HepG2 (cell line): ENCODE data around the gene KDM2B. TPM values are rescaled to one million over a fixed set of nuclear protein-coding genes. Genes with fewer than 3 reads are reported as not detected.

Experiments used
- ARNT2 ChIP-seq: sonication (generic); formaldehyde crosslinking; IDR thresholded peaks from 2 replicates; pipeline ENCODE4 v1.8.0; 2022; ENCODE audit warnings: mild to moderate bottlenecking, low read depth, missing genetic modification reagents, moderate library complexity
- ATAD3A ChIP-seq: sonication (generic); formaldehyde crosslinking; IDR thresholded peaks from 2 replicates; pipeline ENCODE4 v1.4.0; 2020; ENCODE audit warnings: missing genetic modification reagents
- BORCS8-MEF2B ChIP-seq: sonication (generic); formaldehyde crosslinking; IDR thresholded peaks from 2 replicates; pipeline ENCODE4 v1.8.0; 2022; ENCODE audit warnings: mild to moderate bottlenecking, missing genetic modification reagents
- GATAD1 ChIP-seq: IDR thresholded peaks from 2 replicates; pipeline ENCODE4 v1.6.1; 2016; ENCODE audit warnings: missing genetic modification reagents, missing compliant biosample characterization
- HDAC2 ChIP-seq: sonication (generic); formaldehyde crosslinking; IDR thresholded peaks from 2 replicates; pipeline ENCODE4 v1.4.0; 2020; ENCODE audit warnings: missing genetic modification reagents
- KDM5B ChIP-seq: sonication (generic); formaldehyde crosslinking; IDR thresholded peaks from 2 replicates; pipeline ENCODE4 v1.4.0; 2020; ENCODE audit warnings: missing genetic modification reagents, mild to moderate bottlenecking, borderline replicate concordance
- MAZ ChIP-seq, 2 experiments: sonication (generic) in 1 of 2; formaldehyde crosslinking in 1 of 2; IDR thresholded peaks; 2 replicates each; pipeline versions ENCODE4 v1.5.0 to v1.6.1; 2012 to 2020; ENCODE audit warnings: low read depth in 2 of 2, mild to moderate bottlenecking in 2 of 2, borderline replicate concordance in 1 of 2, improper control_type of control experiment in 1 of 2, low read length in 1 of 2, missing genetic modification reagents in 1 of 2, moderate library complexity in 1 of 2
- MXI1 ChIP-seq: IDR thresholded peaks from 3 replicates; pipeline ENCODE4 v1.6.1; 2012; ENCODE audit warnings: low read depth, low read length, inconsistent platforms, borderline replicate concordance
- RAD51 ChIP-seq: fragments of 450-650 bp; IDR thresholded peaks from 2 replicates; pipeline ENCODE4 v1.6.1; 2016; ENCODE audit warnings: borderline replicate concordance
- RFXANK ChIP-seq: IDR thresholded peaks from 2 replicates; pipeline ENCODE4 v1.6.1; 2016
- TAF15 ChIP-seq: fragments of 200-400 bp; formaldehyde crosslinking; IDR thresholded peaks from one replicate; pipeline ENCODE4 v1.6.1; 2018; ENCODE audit warnings: mild to moderate bottlenecking, low read depth, low read length; ENCODE audit not compliant: poor library complexity, severe bottlenecking
- TBX3 ChIP-seq: fragments of 450-650 bp; IDR thresholded peaks from 2 replicates; pipeline ENCODE4 v1.6.1; 2017; ENCODE audit warnings: antibody characterized with exemption, mild to moderate bottlenecking, inconsistent platforms, borderline replicate concordance
- XBP1 ChIP-seq: sonication (generic); formaldehyde crosslinking; IDR thresholded peaks from 2 replicates; pipeline ENCODE4 v1.5.0; 2020; ENCODE audit warnings: missing genetic modification reagents
- ZBTB25 ChIP-seq: IDR thresholded peaks from 2 replicates; pipeline ENCODE4 v1.6.1; 2018; ENCODE audit warnings: missing genetic modification reagents
- ZBTB46 ChIP-seq: sonication (generic); formaldehyde crosslinking; IDR thresholded peaks from 2 replicates; pipeline ENCODE4 v1.4.0; 2020; ENCODE audit warnings: mild to moderate bottlenecking, missing genetic modification reagents, borderline replicate concordance
- ZKSCAN8 ChIP-seq: IDR thresholded peaks from 2 replicates; pipeline ENCODE4 v1.6.1; 2016; ENCODE audit warnings: borderline replicate concordance, missing genetic modification reagents, missing compliant biosample characterization
- ZNF839 ChIP-seq: sonication (generic); formaldehyde crosslinking; IDR thresholded peaks from 2 replicates; pipeline ENCODE4 v1.4.0; 2020; ENCODE audit warnings: missing genetic modification reagents, mild to moderate bottlenecking, borderline replicate concordance
- ZNF878 ChIP-seq: sonication (generic); formaldehyde crosslinking; IDR thresholded peaks from 2 replicates; pipeline ENCODE4 v1.8.1; 2023; ENCODE audit warnings: mild to moderate bottlenecking, missing genetic modification reagents, moderate library complexity
- ZSCAN22 ChIP-seq: sonication (generic); formaldehyde crosslinking; IDR thresholded peaks from 2 replicates; pipeline ENCODE4 v1.4.0; 2020; ENCODE audit warnings: mild to moderate bottlenecking, missing genetic modification reagents
- polyA plus RNA-seq, 8 experiments: library from polyadenylated mRNA; depleted of rRNA in 3 of 8; stranded (reverse) in 7 of 8; unstranded in 1 of 8; fragments of >200 nt; fragmentation: Illumina TruSeq in 4 of 8; extraction: Trizol in 4 of 8; gene quantifications; 2 replicates each; pipeline versions ENCODE4 v1.2.1 to v1.2.3, GENCODE V29; 2011 to 2016; ENCODE audit warnings: low read depth in 4 of 8, missing spikeins in 1 of 8, mixed read lengths in 1 of 8; ENCODE audit not compliant: insufficient read depth in 1 of 8
- total RNA-seq, 5 experiments: library from RNA; depleted of rRNA; stranded (reverse); fragments of >200 nt; fragmentation: Illumina TruSeq; extraction: Trizol; gene quantifications; 2 replicates each; pipeline ENCODE4 v1.2.3, GENCODE V29; 2016; ENCODE audit warnings: low read depth in 1 of 5
- TF ChIP-seq, protein P1 (sequence below): sonication (generic); formaldehyde crosslinking; IDR thresholded peaks from 2 replicates; pipeline ENCODE4 v1.9.0; 2021; ENCODE audit warnings: missing genetic modification reagents, borderline replicate concordance
- TF ChIP-seq, protein P2 (sequence below): sonication (generic); formaldehyde crosslinking; IDR thresholded peaks from 2 replicates; pipeline ENCODE4 v1.5.1; 2020; ENCODE audit warnings: missing genetic modification reagents, mild to moderate bottlenecking, borderline replicate concordance
- TF ChIP-seq, protein P3 (sequence below): sonication (generic); formaldehyde crosslinking; IDR thresholded peaks from 2 replicates; pipeline ENCODE4 v1.5.1; 2020; ENCODE audit warnings: mild to moderate bottlenecking, moderate library complexity, missing genetic modification reagents

Gene KDM2B
- total and polyA plus RNA-seq, 2 of the 13 experiments (the other 11 are each of a cell fraction or from before 2014, with no cell fraction given): 17.5 to 26.1 TPM

- TF ChIP-seq ZNF878 (peak; percentile 94; the same call in 1 of the 2 replicates), ZNF839 (CRISPR knock-in tag) (no peak), TAF15 (no peak), GATAD1 (CRISPR knock-in tag) (peak; percentile 61), MAZ (IDR thresholded peaks at IDR 0.05; ENCODE audit: borderline replicate concordance, low read depth, low read length) (no peak), MAZ (CRISPR knock-in tag; IDR thresholded peaks at IDR 0.05; ENCODE audit: low read depth) (no peak), BORCS8-MEF2B (CRISPR knock-in tag) (peak; percentile 64; the same call in 1 of the 2 replicates), ZBTB46 (no peak), ATAD3A (CRISPR knock-in tag) (no peak), KDM5B (CRISPR knock-in tag) (no peak), ZBTB25 (peak; percentile 82), HDAC2 (peak; percentile 51; the same call in 1 of the 2 replicates), ARNT2 (CRISPR knock-in tag) (peak; percentile 80; the same call in 1 of the 2 replicates), ZKSCAN8 (CRISPR knock-in tag) (peak; percentile 81; the same call in 1 of the 2 replicates), TBX3 (no peak), MXI1 (peak; percentile 50; the same call in 1 of the 3 replicates), XBP1 (0 out of 2 replicates have a peak, but pooled peaks have one; percentile 32), RAD51 (no peak), ZSCAN22 (CRISPR knock-in tag) (no peak), RFXANK (CRISPR knock-in tag) (no peak)
- TF ChIP-seq, protein P1, sequence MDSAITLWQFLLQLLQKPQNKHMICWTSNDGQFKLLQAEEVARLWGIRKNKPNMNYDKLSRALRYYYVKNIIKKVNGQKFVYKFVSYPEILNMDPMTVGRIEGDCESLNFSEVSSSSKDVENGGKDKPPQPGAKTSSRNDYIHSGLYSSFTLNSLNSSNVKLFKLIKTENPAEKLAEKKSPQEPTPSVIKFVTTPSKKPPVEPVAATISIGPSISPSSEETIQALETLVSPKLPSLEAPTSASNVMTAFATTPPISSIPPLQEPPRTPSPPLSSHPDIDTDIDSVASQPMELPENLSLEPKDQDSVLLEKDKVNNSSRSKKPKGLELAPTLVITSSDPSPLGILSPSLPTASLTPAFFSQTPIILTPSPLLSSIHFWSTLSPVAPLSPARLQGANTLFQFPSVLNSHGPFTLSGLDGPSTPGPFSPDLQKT (CRISPR knock-in tag): no peak
- TF ChIP-seq, protein P2, sequence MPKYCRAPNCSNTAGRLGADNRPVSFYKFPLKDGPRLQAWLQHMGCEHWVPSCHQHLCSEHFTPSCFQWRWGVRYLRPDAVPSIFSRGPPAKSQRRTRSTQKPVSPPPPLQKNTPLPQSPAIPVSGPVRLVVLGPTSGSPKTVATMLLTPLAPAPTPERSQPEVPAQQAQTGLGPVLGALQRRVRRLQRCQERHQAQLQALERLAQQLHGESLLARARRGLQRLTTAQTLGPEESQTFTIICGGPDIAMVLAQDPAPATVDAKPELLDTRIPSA (CRISPR knock-in tag): 0 out of 2 replicates have a peak, but pooled peaks have one; percentile 49
- TF ChIP-seq, protein P3, sequence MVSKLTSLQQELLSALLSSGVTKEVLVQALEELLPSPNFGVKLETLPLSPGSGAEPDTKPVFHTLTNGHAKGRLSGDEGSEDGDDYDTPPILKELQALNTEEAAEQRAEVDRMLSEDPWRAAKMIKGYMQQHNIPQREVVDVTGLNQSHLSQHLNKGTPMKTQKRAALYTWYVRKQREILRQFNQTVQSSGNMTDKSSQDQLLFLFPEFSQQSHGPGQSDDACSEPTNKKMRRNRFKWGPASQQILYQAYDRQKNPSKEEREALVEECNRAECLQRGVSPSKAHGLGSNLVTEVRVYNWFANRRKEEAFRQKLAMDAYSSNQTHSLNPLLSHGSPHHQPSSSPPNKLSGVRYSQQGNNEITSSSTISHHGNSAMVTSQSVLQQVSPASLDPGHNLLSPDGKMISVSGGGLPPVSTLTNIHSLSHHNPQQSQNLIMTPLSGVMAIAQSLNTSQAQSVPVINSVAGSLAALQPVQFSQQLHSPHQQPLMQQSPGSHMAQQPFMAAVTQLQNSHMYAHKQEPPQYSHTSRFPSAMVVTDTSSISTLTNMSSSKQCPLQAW (CRISPR knock-in tag): peak; percentile 31; the same call in 1 of the 2 replicates
Observed at GRCh38 chr12:121516437-121517011, 64.3 kb downstream of the KDM2B start (continued).
